Measurements from ENCODE around the gene ZNF784. TPM values are rescaled to one million over a fixed set of nuclear protein-coding genes. Genes with fewer than 3 reads are reported as not detected.

The ZNF784 gene
- total and polyA plus RNA-seq, 2 of the 13 experiments (the other 11 are each of a cell fraction or from before 2014, with no cell fraction given) = 4.1 to 4.2 TPM

- peaks cover 4% of the 10 kb centered on the region for H3K79me2 ChIP-seq (ENCODE audit: insufficient read depth, low read length)
- 98% methylated on average over 3 of the region's 9 CpGs for WGBS (ENCODE audit: low lambda C conversion rate)
- no peaks in the 10 kb centered on the region for H3K27me3 ChIP-seq (ENCODE audit: control insufficient read depth in 1 of 2, insufficient read depth in 2 of 2, low read length in 2 of 2)
- peaks cover 31% of the 10 kb centered on the region for H3K4me1 ChIP-seq (ENCODE audit: insufficient read depth, low read length)
- H3K9ac ChIP-seq (ENCODE audit: insufficient read depth, low read depth, low read length) = no peak overlapping the region
- peaks cover 14% of the 10 kb centered on the region; the same call in 1 of the 2 replicates for H4K20me1 ChIP-seq (ENCODE audit: insufficient read depth, low read length)
- POLR2A ChIA-PET = interaction anchor here (1.9 kb wide), 1 partner anchor 15 kb away, joined by 6 read pairs; no protein-coding TSS in a partner anchor
- peaks cover 2 to 5% of the 10 kb centered on the region in 2 experiments; a peak in 1 of 5 replicates for H3K36me3 ChIP-seq (replicated peaks in 1 of 2; ENCODE audit: control insufficient read depth in 1 of 2, insufficient read depth in 2 of 2, low read length in 2 of 2)
- TF ChIP-seq POLR2A (IDR thresholded peaks at IDR 0.05; ENCODE audit: insufficient read depth in 1 of 2, low read depth in 2 of 2, low read length in 2 of 2) (0 out of 4 replicates have a peak, but pooled peaks of 1 of the 2 experiments have one; percentile 25), AGO2 (optimal IDR thresholded peaks at IDR 0.05; ENCODE audit: low read depth, low read length) (peak; percentile 5), AGO1 (IDR thresholded peaks at IDR 0.05; ENCODE audit: low read depth, low read length, poor library complexity, severe bottlenecking) (peak; percentile 7), ZNF451 (CRISPR knock-in tag; IDR thresholded peaks at IDR 0.05) (no peak)
- ATAC-seq (peak; percentile 7; the same call in 1 of the 3 replicates), FAIRE-seq (no peak), DNase-seq (ENCODE audit: low spot score) (no peak)
- CTCF ChIA-PET (ENCODE audit: low intra/inter-chr PET ratio, low total read pairs) = no interaction called here
- H2AFZ ChIP-seq (ENCODE audit: low read length) = no peak overlapping the region
- no peak overlapping the region for H3K4me2 ChIP-seq (ENCODE audit: low read depth, low read length)
- no peak overlapping the region for H3K27ac ChIP-seq (ENCODE audit: extremely low read length, insufficient read depth, low read length)
- no peak overlapping the region for H3K4me3 ChIP-seq (replicated peaks in 1 of 3; ENCODE audit: insufficient read depth in 1 of 3, low read depth in 2 of 3, low read length in 3 of 3)
- intact Hi-C loops (cut with micrococcal nuclease; ENCODE audit: unreplicated experiment) (no loop called here), in situ Hi-C loops (cut with HindIII; ENCODE audit: extremely low pct_ligation_motif_present, low pct_unique_long_range_greater_than_20kb) (no loop called here)
- H3K9me3 ChIP-seq (ENCODE audit: low read length) = no peaks in the 10 kb centered on the region
- no TSS peak for BruUV-seq (replicated peaks)
Measured at GRCh38 chr19:55621205-55621672, 3.1 kb downstream of the ZNF784 start.

DNA sequence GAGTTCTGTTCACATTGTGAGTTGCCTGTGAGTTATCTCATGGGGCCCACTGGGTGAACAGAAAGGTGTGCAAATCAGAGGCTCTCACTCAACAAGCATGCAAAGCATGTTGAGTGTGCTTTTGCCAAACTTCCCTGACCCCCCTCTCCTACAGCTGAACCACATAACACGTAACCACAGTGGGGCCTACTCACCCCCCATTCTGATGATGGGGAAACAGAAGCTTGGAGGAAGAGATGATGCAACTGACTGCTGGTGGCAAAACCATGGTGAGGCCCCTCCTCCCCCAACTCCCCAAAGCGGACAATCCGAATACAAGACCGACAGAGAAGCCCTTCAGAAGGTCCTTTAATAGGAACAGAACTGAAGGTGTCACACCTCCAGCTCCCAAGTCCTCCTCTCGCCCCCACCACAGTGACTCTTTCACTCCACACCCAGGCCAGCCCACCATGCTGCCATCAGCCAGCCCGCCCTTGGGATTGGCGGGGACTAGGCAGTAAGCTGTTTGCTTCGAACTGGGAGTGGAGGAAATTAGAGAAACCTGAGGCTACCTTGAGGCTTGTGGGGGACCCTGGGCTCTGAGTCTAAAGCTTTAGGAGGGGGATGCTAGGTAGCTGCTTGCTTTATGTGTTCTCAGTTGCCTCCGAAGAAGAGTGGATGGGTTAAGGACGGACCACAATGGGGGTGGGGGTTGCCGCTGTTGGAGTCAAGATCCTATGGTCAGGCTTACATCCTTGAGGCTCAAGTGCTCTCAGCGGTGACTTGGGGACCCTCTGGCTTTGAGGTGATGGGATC lies 3.8 kb downstream of the ZNF784 start:
- Histone ChIP-seq H3K4me1 (ENCODE audit: insufficient read depth, low read length) (peaks cover 31% of the 10 kb centered on the region), H4K20me1 (ENCODE audit: insufficient read depth, low read length) (peaks cover 14% of the 10 kb centered on the region; the same call in 1 of the 2 replicates), H3K4me2 (ENCODE audit: low read depth, low read length) (no peak overlapping the region), H3K27ac (ENCODE audit: extremely low read length, insufficient read depth, low read length) (no peak overlapping the region), H3K9me3 (ENCODE audit: low read length) (no peaks in the 10 kb centered on the region), H3K36me3 (replicated peaks in 1 of 2; ENCODE audit: control insufficient read depth in 1 of 2, insufficient read depth in 2 of 2, low read length in 2 of 2) (peaks cover 2 to 5% of the 10 kb centered on the region in 2 experiments; a peak in 1 of 5 replicates), H2AFZ (ENCODE audit: low read length) (no peak overlapping the region), H3K9ac (ENCODE audit: insufficient read depth, low read depth, low read length) (no peak overlapping the region), H3K27me3 (ENCODE audit: control insufficient read depth in 1 of 2, insufficient read depth in 2 of 2, low read length in 2 of 2) (no peaks in the 10 kb centered on the region), H3K79me2 (ENCODE audit: insufficient read depth, low read length) (peaks cover 4% of the 10 kb centered on the region), H3K4me3 (replicated peaks in 1 of 3; ENCODE audit: insufficient read depth in 1 of 3, low read depth in 2 of 3, low read length in 3 of 3) (no peak overlapping the region)
- TF ChIP-seq ZC3H13 (CRISPR knock-in tag; IDR thresholded peaks at IDR 0.05) (peak; percentile 45; the same call in 1 of the 2 replicates), YY1 (IDR thresholded peaks at IDR 0.05; ENCODE audit: insufficient read depth, insufficient replicate concordance, low read depth, low read length) (no peak), ARID2 (CRISPR knock-in tag; IDR thresholded peaks at IDR 0.05; ENCODE audit: borderline replicate concordance) (no peak), ZBTB26 (CRISPR knock-in tag; IDR thresholded peaks at IDR 0.05; ENCODE audit: borderline replicate concordance) (no peak), PBX2 (CRISPR knock-in tag; IDR thresholded peaks at IDR 0.05) (no peak), PAF1 (CRISPR knock-in tag; IDR thresholded peaks at IDR 0.05) (peak; percentile 39; the same call in 1 of the 2 replicates), POLR2G (IDR thresholded peaks at IDR 0.05; ENCODE audit: low read depth, low read length) (peak; percentile 50; the same call in 1 of the 2 replicates), HNRNPK (IDR thresholded peaks at IDR 0.05; ENCODE audit: low read depth, low read length, poor library complexity, severe bottlenecking) (no peak)
- FAIRE-seq = no peak
- ChIA-PET POLR2A (interaction anchor here (1.9 kb wide), 1 partner anchor 14 kb away, joined by 6 read pairs; no protein-coding TSS in a partner anchor), CTCF (ENCODE audit: low intra/inter-chr PET ratio, low total read pairs) (no interaction called here)
- intact Hi-C loops (cut with micrococcal nuclease; ENCODE audit: unreplicated experiment) (no loop called here), in situ Hi-C loops (cut with HindIII; ENCODE audit: extremely low pct_ligation_motif_present, low pct_unique_long_range_greater_than_20kb) (no loop called here)
- no TSS peak for BruUV-seq (replicated peaks)
- no peak for DNase-seq (ENCODE audit: low spot score)
- 95% methylated on average over 11 of the region's 12 CpGs for WGBS (ENCODE audit: low lambda C conversion rate)
- ATAC-seq = no peak

Data from HepG2 (cell line).